HCT116 (cell line): Measurements from ENCODE around the gene HNF4A. TPM values are rescaled to one million over a fixed set of nuclear protein-coding genes. Genes with fewer than 3 reads are reported as not detected.

Experiments used
- ATAC-seq: fragments of 200-7000 bp; cut with Tn5 transposase; 2 replicates; pipeline ENCODE4 v1.9.1; 2020; ENCODE audit warnings: mild to moderate bottlenecking, moderate library complexity
- BruUV-seq: library from RNA; stranded (reverse); fragments of 400-500 nt; replicated peaks from 2 replicates; lab custom pipeline; 2021; lab: Mats Ljungman, UMichigan
- CTCF ChIA-PET: fragments of 300-600 bp; sonication (Branson Sonifier 250); formaldehyde crosslinking; loops from one replicate; lab custom pipeline; 2021; ENCODE audit warnings: antibody characterized with exemption; lab: Charles Lee
- POLR2A ChIA-PET: fragments of 300-600, 350-600 bp; sonication (Branson Sonifier 250); formaldehyde crosslinking; loops from one replicate; lab custom pipeline; 2021; ENCODE audit warnings: antibody characterized with exemption; lab: Charles Lee
- RAD21 ChIA-PET, 2 experiments: fragments of 300-600 bp; sonication (Branson Sonifier 250); formaldehyde crosslinking; loops; one replicate each; lab custom pipeline; 2023; ENCODE audit warnings: low total read pairs in 2 of 2; ENCODE audit not compliant: uncharacterized antibody in 2 of 2, unreplicated experiment in 2 of 2, low non-redundant PET in 1 of 2; lab: Charles Lee
- DNase-seq: peaks from one replicate; pipeline ENCODE4 v3.0.0-alpha.2; 2010; ENCODE audit warnings: low read depth, low spot score
- H2AFZ ChIP-seq: fragments of 200-600 bp; shearing (Covaris generic), sonication (generic); 2 replicates; pipeline ENCODE4 v1.6.1; 2017; ENCODE audit warnings: low read depth, mixed run types, mixed read lengths, antibody characterized with exemption, low read length; ENCODE audit not compliant: poor library complexity, severe bottlenecking
- H3K27ac ChIP-seq: 2 replicates; pipeline ENCODE4 v1.5.1; 2012; ENCODE audit warnings: low read depth, low read length
- H3K27me3 ChIP-seq: fragments of 200-600 bp; sonication (generic); 2 replicates; pipeline ENCODE4 v1.6.1; 2016; ENCODE audit warnings: mixed run types, low read length, mixed read lengths; ENCODE audit not compliant: insufficient read depth
- H3K36me3 ChIP-seq, 2 experiments: fragments of 200-500 bp in 1 of 2; fragments of 200-600 bp in 1 of 2; sonication (Bioruptor generic) in 1 of 2; sonication (generic) in 1 of 2; 2 replicates each; pipeline versions ENCODE4 v1.5.1 to v1.6.1; 2014 to 2016; ENCODE audit warnings: low read length in 2 of 2, inconsistent platforms in 1 of 2, mixed read lengths in 1 of 2, mixed run types in 1 of 2; ENCODE audit not compliant: insufficient read depth in 2 of 2, control insufficient read depth in 1 of 2
- H3K4me1 ChIP-seq, 2 experiments: fragments of 200-600 bp in 1 of 2; sonication (generic) in 1 of 2; 2 replicates each; pipeline versions ENCODE4 v1.5.1 to v1.6.1; 2012 to 2017; ENCODE audit warnings: low read length in 2 of 2, inconsistent platforms in 1 of 2, mild to moderate bottlenecking in 1 of 2, mixed read lengths in 1 of 2, mixed run types in 1 of 2, moderate library complexity in 1 of 2; ENCODE audit not compliant: insufficient read depth in 2 of 2, control insufficient read depth in 1 of 2
- H3K4me2 ChIP-seq: fragments of 200-600 bp; sonication (generic); 2 replicates; pipeline ENCODE4 v1.6.1; 2017; ENCODE audit warnings: mixed run types, low read length, mixed read lengths
- H3K4me3 ChIP-seq, 2 experiments: fragments of 200-600 bp in 1 of 2; sonication (generic) in 1 of 2; replicated peaks in 1 of 2; 2 replicates each; pipeline ENCODE4 v1.5.1; 2011 to 2016; ENCODE audit warnings: low read length in 2 of 2, control low read depth in 1 of 2, low read depth in 1 of 2, mild to moderate bottlenecking in 1 of 2, mixed read lengths in 1 of 2, mixed run types in 1 of 2
- H3K79me2 ChIP-seq: fragments of 200-600 bp; sonication (generic); 2 replicates; pipeline ENCODE4 v1.6.1; 2017; ENCODE audit warnings: mild to moderate bottlenecking, mixed run types, low read length, moderate library complexity, mixed read lengths; ENCODE audit not compliant: insufficient read depth
- H3K9ac ChIP-seq: fragments of 200-600 bp; sonication (generic); 2 replicates; pipeline ENCODE4 v1.6.1; 2016; ENCODE audit warnings: low read length, mixed read lengths
- H3K9me2 ChIP-seq: fragments of 200-600 bp; sonication (generic), shearing (Covaris generic); 2 replicates; pipeline ENCODE4 v1.6.1; 2017; ENCODE audit warnings: mixed run types, mild to moderate bottlenecking, moderate library complexity; ENCODE audit not compliant: insufficient read depth
- H3K9me3 ChIP-seq, 2 experiments: fragments of 200-500 bp in 1 of 2; fragments of 200-600 bp in 1 of 2; sonication (Bioruptor generic) in 1 of 2; sonication (generic) in 1 of 2; 2 replicates each; pipeline ENCODE4 v1.6.1; 2014 to 2017; ENCODE audit warnings: low read length in 2 of 2, mixed read lengths in 2 of 2, inconsistent platforms in 1 of 2, low read depth in 1 of 2, mild to moderate bottlenecking in 1 of 2, mixed run types in 1 of 2, moderate library complexity in 1 of 2; ENCODE audit not compliant: control insufficient read depth in 1 of 2, insufficient read depth in 1 of 2
- H4K20me1 ChIP-seq: fragments of 200-600 bp; sonication (generic), shearing (Covaris generic); 2 replicates; pipeline ENCODE4 v1.6.1; 2017; ENCODE audit warnings: mixed run types, mild to moderate bottlenecking, moderate library complexity; ENCODE audit not compliant: insufficient read depth
- ATF3 ChIP-seq: IDR thresholded peaks from 2 replicates; pipeline ENCODE4 v1.6.1; 2012
- CTCF ChIP-seq, 3 experiments: fragments of 200-600 bp in 1 of 3; sonication (generic) in 1 of 3; IDR thresholded peaks in 2 of 3; conservative IDR thresholded peaks in 1 of 3; 2 replicates each; pipeline ENCODE4 v1.5.1; 2012 to 2017; ENCODE audit warnings: low read depth in 2 of 3, low read length in 2 of 3, antibody characterized with exemption in 1 of 3, borderline replicate concordance in 1 of 3, control low read depth in 1 of 3, mild to moderate bottlenecking in 1 of 3, mixed read lengths in 1 of 3, mixed run types in 1 of 3, moderate library complexity in 1 of 3; ENCODE audit not compliant: insufficient read depth in 1 of 3
- EGR1 ChIP-seq: IDR thresholded peaks from 2 replicates; pipeline ENCODE4 v1.6.1; 2012; ENCODE audit warnings: low read depth
- EZH2phosphoT487 ChIP-seq: fragments of 200-600 bp; IDR thresholded peaks from 2 replicates; pipeline ENCODE4 v1.6.1; 2018; ENCODE audit warnings: antibody characterized with exemption, borderline replicate concordance
- FOSL1 ChIP-seq: IDR thresholded peaks from 2 replicates; pipeline ENCODE4 v1.6.1; 2012; ENCODE audit warnings: low read depth
- MAX ChIP-seq: IDR thresholded peaks from 2 replicates; pipeline ENCODE4 v1.6.1; 2012
- POLR2AphosphoS5 ChIP-seq: IDR thresholded peaks from 2 replicates; pipeline ENCODE4 v1.6.1; 2011; ENCODE audit warnings: mild to moderate bottlenecking, low read depth, low read length, moderate library complexity
- RAD21 ChIP-seq: IDR thresholded peaks from 2 replicates; pipeline ENCODE4 v1.6.1; 2012; ENCODE audit warnings: low read depth, mild to moderate bottlenecking
- REST ChIP-seq: IDR thresholded peaks from 2 replicates; pipeline ENCODE4 v1.6.1; 2012; ENCODE audit warnings: low read depth
- SIN3A ChIP-seq: IDR thresholded peaks from 2 replicates; pipeline ENCODE4 v1.6.1; 2012; ENCODE audit warnings: low read depth
- TCF7L2 ChIP-seq: IDR thresholded peaks from 2 replicates; pipeline ENCODE4 v1.7.0; 2011; ENCODE audit warnings: borderline replicate concordance, inconsistent platforms; ENCODE audit not compliant: insufficient read depth, insufficient read length; ENCODE audit errors: extremely low read depth
- YY1 ChIP-seq: IDR thresholded peaks from 2 replicates; pipeline ENCODE4 v1.6.1; 2011; ENCODE audit warnings: low read length, low read depth, moderate library complexity, mild to moderate bottlenecking; ENCODE audit not compliant: insufficient replicate concordance; ENCODE audit errors: extremely low read depth
- ZBTB33 ChIP-seq: IDR thresholded peaks from 2 replicates; pipeline ENCODE4 v1.6.1; 2011; ENCODE audit warnings: mild to moderate bottlenecking, low read length, moderate library complexity; ENCODE audit not compliant: insufficient replicate concordance; ENCODE audit errors: extremely low read depth
- ZNF274 ChIP-seq: fragments of 200-500 bp; sonication (Bioruptor generic); IDR thresholded peaks from 2 replicates; pipeline ENCODE4 v1.6.1; 2014; ENCODE audit warnings: mild to moderate bottlenecking, low read depth, low read length, inconsistent platforms
- intact Hi-C: fragments of 100-400 bp; cut with micrococcal nuclease; formaldehyde crosslinking; loops from 2 replicates; pipeline ENCODE4 v1.10.0; 2022
- total RNA-seq: library from RNA; stranded (reverse); gene quantifications from one replicate; pipeline ENCODE4 v1.2.1, GENCODE V29; 2021; ENCODE audit not compliant: unreplicated experiment

The HNF4A gene
- total RNA-seq, 1 experiment from 2014 or later, result 7.4 TPM

GRCh38 chr20:44478206-44478605 is 122.7 kb downstream of the HNF4A start:
- Histone ChIP-seq H3K4me3 (no peak overlapping the region), H3K27me3 (no peaks in the 10 kb centered on the region), H3K9me3 (no peaks in the 10 kb centered on the region), H3K79me2 (peaks cover 13% of the 10 kb centered on the region; the same call in 1 of the 2 replicates), H4K20me1 (no peaks in the 10 kb centered on the region), H3K4me2 (no peak overlapping the region), H3K9me2 (no peaks in the 10 kb centered on the region), H3K27ac (no peak overlapping the region), H3K9ac (no peak overlapping the region), H2AFZ (no peak overlapping the region), H3K4me1 (peaks cover 3 to 20% of the 10 kb centered on the region in 2 experiments; a peak in 2 of 4 replicates), H3K36me3 (peaks cover 6 to 9% of the 10 kb centered on the region in 2 experiments; a peak in 3 of 4 replicates)
- ATAC-seq, result no peak
- TF ChIP-seq ATF3, result no peak
- TF ChIP-seq TCF7L2, result no peak
- no peak for TF ChIP-seq MAX
- no peak for TF ChIP-seq ZNF274
- no peak for TF ChIP-seq EGR1
- no peak for TF ChIP-seq POLR2AphosphoS5
- TF ChIP-seq RAD21, result no peak
- no peak for TF ChIP-seq YY1
- no peak for TF ChIP-seq EZH2phosphoT487
- no peak for TF ChIP-seq CTCF (IDR thresholded peaks at IDR 0.05 in 2 of 3, conservative IDR thresholded peaks at IDR 0.05 in 1 of 3; ENCODE audit: borderline replicate concordance in 1 of 3, insufficient read depth in 1 of 3, low read depth in 2 of 3, low read length in 2 of 3)
- no peak for TF ChIP-seq ZBTB33
- no peak for TF ChIP-seq FOSL1
- TF ChIP-seq REST, result no peak
- no peak for TF ChIP-seq SIN3A
- POLR2A ChIA-PET, result no interaction called here
- RAD21 ChIA-PET, result no interaction called here
- CTCF ChIA-PET, result interaction anchor here (1.5 kb wide), 1 partner anchor 132 kb away, joined by 3 read pairs; no protein-coding TSS in a partner anchor
- intact Hi-C loops, result no loop called here
- no TSS peak for BruUV-seq
- DNase-seq, result no peak
